ENCODE data around the gene CC2D1A. TPM values are rescaled to one million over a fixed set of nuclear protein-coding genes. Genes with fewer than 3 reads are reported as not detected.

Gene CC2D1A
- total RNA-seq, 1 donor from 2014 or later, result 69.4 TPM

DNA sequence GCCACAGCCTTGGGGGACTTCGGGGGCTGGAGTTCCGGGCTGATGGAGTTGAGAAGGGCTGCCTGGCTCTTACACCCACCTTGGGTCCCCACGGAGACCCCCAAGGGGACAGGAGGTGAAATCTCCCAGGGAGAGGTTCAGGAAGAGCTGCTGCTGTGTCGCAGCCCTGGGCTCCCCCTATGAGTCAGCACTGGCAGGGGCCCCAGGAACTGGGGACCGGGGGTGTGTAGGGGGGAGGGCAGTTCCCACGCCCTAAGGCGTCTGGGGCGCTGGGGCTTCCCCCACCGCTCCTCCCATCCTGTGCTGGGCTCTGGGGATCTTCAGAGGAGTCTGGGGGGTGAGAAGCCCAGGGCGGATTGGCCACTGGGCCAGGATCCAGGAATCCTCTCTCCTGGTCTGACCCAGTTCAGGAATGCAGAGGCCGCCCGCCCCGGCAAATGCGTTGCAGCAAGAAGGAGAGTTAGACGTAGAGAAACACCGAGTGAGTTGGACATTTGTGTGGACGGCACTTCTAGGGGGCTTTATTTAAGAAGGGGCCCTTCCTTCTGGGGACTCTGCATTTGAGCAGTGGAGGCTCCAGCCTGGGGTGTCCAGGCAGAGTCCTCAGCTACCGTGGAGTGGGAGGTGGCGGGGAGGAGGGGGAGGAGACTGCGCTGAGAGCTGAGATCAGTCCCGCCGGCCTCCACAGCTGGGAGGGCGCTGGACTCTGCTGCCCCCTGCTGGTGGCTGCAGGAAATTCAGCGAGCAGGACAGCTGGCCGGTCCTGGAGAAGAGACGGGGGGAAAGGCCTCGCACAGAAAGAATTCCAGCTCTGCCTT, 44.1 kb upstream of the CC2D1A start:
- H3K9me3 Mint-ChIP-seq (ENCODE audit: low read depth), result no peaks in the 10 kb centered on the region
- peaks cover 18% of the 10 kb centered on the region for H3K4me1 Mint-ChIP-seq (ENCODE audit: low read depth)
- H3K4me3 Mint-ChIP-seq (ENCODE audit: low read depth), result peak overlapping the region; percentile 51
- H3K27ac Mint-ChIP-seq, result peak overlapping the region; percentile 46
- no peaks in the 10 kb centered on the region for H3K27me3 Mint-ChIP-seq
- peak; percentile 97 for DNase-seq (ENCODE audit: low spot score, unreplicated experiment)
- H3K36me3 Mint-ChIP-seq (ENCODE audit: insufficient read depth), result no peaks in the 10 kb centered on the region
- TF ChIP-seq CTCF (IDR thresholded peaks at IDR 0.05; ENCODE audit: unreplicated experiment), result peak; percentile 99

GRCh38 chr19:13864046-13864666, 41.8 kb upstream of the CC2D1A start:
- no peak for DNase-seq (ENCODE audit: low spot score, unreplicated experiment)
- Mint-ChIP-seq H3K36me3 (ENCODE audit: insufficient read depth) (peaks cover 2% of the 10 kb centered on the region), H3K9me3 (ENCODE audit: low read depth) (no peaks in the 10 kb centered on the region), H3K4me3 (ENCODE audit: low read depth) (peak overlapping the region; percentile 81), H3K27ac (peak overlapping the region; percentile 94), H3K27me3 (no peaks in the 10 kb centered on the region), H3K4me1 (ENCODE audit: low read depth) (peaks cover 18% of the 10 kb centered on the region)
- no peak for TF ChIP-seq CTCF (IDR thresholded peaks at IDR 0.05; ENCODE audit: unreplicated experiment)

- H3K27me3 Mint-ChIP-seq, result no peaks in the 10 kb centered on the region
- no peak for DNase-seq (ENCODE audit: low spot score, unreplicated experiment)
- TF ChIP-seq CTCF (IDR thresholded peaks at IDR 0.05; ENCODE audit: unreplicated experiment), result no peak
- H3K27ac Mint-ChIP-seq, result peak overlapping the region; percentile 94
- peak overlapping the region; percentile 81 for H3K4me3 Mint-ChIP-seq (ENCODE audit: low read depth)
- peaks cover 2% of the 10 kb centered on the region for H3K36me3 Mint-ChIP-seq (ENCODE audit: insufficient read depth)
- H3K9me3 Mint-ChIP-seq (ENCODE audit: low read depth), result no peaks in the 10 kb centered on the region
- H3K4me1 Mint-ChIP-seq (ENCODE audit: low read depth), result peaks cover 14% of the 10 kb centered on the region
Measured at GRCh38 chr19:13864667-13865570, 41.1 kb upstream of the CC2D1A start.

DNA sequence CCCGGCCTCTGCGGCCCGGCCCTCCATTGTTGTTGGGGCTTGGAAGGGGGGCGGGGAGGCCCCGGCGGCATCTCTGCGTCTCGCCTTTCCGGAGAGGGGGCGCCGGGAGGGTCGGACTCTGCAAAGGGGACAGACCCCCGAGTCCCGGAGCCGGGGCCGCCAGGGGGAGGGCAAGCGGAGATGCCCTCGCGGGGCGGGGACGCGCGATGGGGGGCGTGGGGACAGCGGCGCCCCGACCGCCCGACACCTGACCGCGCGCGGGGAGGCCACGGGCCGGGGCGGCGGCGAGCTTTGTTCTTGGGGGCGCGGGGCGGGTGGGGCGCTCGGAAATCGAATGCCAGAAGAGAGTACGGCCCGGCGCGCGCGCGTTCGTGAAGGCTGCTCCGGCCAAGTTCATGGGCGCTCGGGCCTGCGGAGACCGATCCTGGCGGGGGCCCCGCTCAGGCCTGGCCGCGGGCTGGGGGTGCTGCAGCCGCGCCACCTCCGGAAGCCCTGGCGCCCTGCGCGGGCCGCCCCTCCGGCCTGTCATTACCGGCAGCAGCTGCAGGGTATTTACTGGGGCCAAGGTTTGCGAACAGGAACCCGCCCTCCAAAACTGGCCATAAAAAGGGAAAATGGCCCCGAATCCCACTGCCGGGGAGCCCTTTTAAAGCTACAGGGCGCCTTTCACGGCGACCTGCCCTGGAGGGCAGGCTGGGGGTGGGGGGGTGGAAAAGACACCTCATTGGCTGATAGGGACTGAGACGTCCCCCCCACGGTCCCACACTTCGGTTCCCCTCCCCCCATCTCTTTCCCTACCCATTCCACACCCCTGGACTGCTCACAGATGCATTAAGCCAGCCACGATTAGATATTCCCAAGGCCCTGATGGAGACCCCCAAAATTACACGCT, 40.2 kb upstream of the CC2D1A start:
- DNase-seq (ENCODE audit: low spot score, unreplicated experiment), result peak; percentile 49
- Mint-ChIP-seq H3K4me3 (ENCODE audit: low read depth) (peak overlapping the region; percentile 83), H3K27ac (peak overlapping the region; percentile 54), H3K4me1 (ENCODE audit: low read depth) (peaks cover 14% of the 10 kb centered on the region), H3K9me3 (ENCODE audit: low read depth) (no peaks in the 10 kb centered on the region), H3K27me3 (no peaks in the 10 kb centered on the region), H3K36me3 (ENCODE audit: insufficient read depth) (peaks cover 2% of the 10 kb centered on the region)
- TF ChIP-seq CTCF (IDR thresholded peaks at IDR 0.05; ENCODE audit: unreplicated experiment), result peak; percentile 20
